HepG2 (cell line): ENCODE measurements around the gene DLST. TPM values are rescaled to one million over a fixed set of nuclear protein-coding genes. Genes with fewer than 3 reads are reported as not detected.

Experiments used
- ARHGAP35 ChIP-seq: sonication (generic); formaldehyde crosslinking; IDR thresholded peaks from 2 replicates; pipeline ENCODE4 v1.9.0; 2022; ENCODE audit warnings: mild to moderate bottlenecking, inconsistent platforms, moderate library complexity, missing genetic modification reagents, borderline replicate concordance
- CBX1 ChIP-seq: IDR thresholded peaks from one replicate; pipeline ENCODE4 v1.6.1; 2016; ENCODE audit warnings: antibody characterized with exemption, low read depth
- CEBPB ChIP-seq: IDR thresholded peaks from 2 replicates; pipeline ENCODE4 v1.6.1; 2011; ENCODE audit warnings: low read depth, low read length, improper control_type of control experiment, borderline replicate concordance
- GPN1 ChIP-seq: sonication (generic); formaldehyde crosslinking; IDR thresholded peaks from 2 replicates; pipeline ENCODE4 v1.5.1; 2020; ENCODE audit warnings: missing genetic modification reagents, borderline replicate concordance
- KLF13 ChIP-seq: sonication (generic); formaldehyde crosslinking; IDR thresholded peaks from 2 replicates; pipeline ENCODE4 v1.4.0; 2020; ENCODE audit warnings: mild to moderate bottlenecking, missing genetic modification reagents
- NBN ChIP-seq: fragments of 450-650 bp; conservative IDR thresholded peaks from 2 replicates; pipeline ENCODE4 v1.6.1; 2017
- NFYB ChIP-seq: sonication (generic); formaldehyde crosslinking; IDR thresholded peaks from 2 replicates; pipeline ENCODE4 v1.4.0; 2020; ENCODE audit warnings: missing genetic modification reagents
- PCBP1 ChIP-seq: fragments of 200-400 bp; formaldehyde crosslinking; IDR thresholded peaks from 2 replicates; pipeline ENCODE4 v1.6.1; 2017; ENCODE audit warnings: mild to moderate bottlenecking, low read depth, low read length, borderline replicate concordance
- PRPF4 ChIP-seq: fragments of 200-400 bp; formaldehyde crosslinking; IDR thresholded peaks from 2 replicates; pipeline ENCODE4 v1.6.1; 2016; ENCODE audit warnings: low read length, low read depth; ENCODE audit not compliant: poor library complexity, severe bottlenecking
- RARG ChIP-seq: sonication (generic); formaldehyde crosslinking; IDR thresholded peaks from 2 replicates; pipeline ENCODE4 v1.4.0; 2020; ENCODE audit warnings: low read depth, mild to moderate bottlenecking, missing genetic modification reagents
- U2AF2 ChIP-seq: fragments of 200-400 bp; formaldehyde crosslinking; IDR thresholded peaks from 2 replicates; pipeline ENCODE4 v1.6.1; 2017; ENCODE audit warnings: low read depth, mild to moderate bottlenecking, low read length
- WIZ ChIP-seq: sonication (generic); formaldehyde crosslinking; IDR thresholded peaks from 2 replicates; pipeline ENCODE4 v1.5.1; 2020; ENCODE audit warnings: mild to moderate bottlenecking, missing genetic modification reagents
- ZBTB8A ChIP-seq: sonication (generic); formaldehyde crosslinking; IDR thresholded peaks from 2 replicates; pipeline ENCODE4 v1.4.0; 2020; ENCODE audit warnings: mild to moderate bottlenecking, low read depth, missing genetic modification reagents, borderline replicate concordance
- ZC3H13 ChIP-seq: sonication (generic); formaldehyde crosslinking; IDR thresholded peaks from 2 replicates; pipeline ENCODE4 v1.8.1; 2023; ENCODE audit warnings: mild to moderate bottlenecking, missing genetic modification reagents, moderate library complexity
- ZFP36L1 ChIP-seq: sonication (generic); formaldehyde crosslinking; IDR thresholded peaks from 2 replicates; pipeline ENCODE4 v1.8.0; 2022; ENCODE audit warnings: mild to moderate bottlenecking, missing genetic modification reagents, moderate library complexity
- ZNF282 ChIP-seq: fragments of 450-650 bp; IDR thresholded peaks from 2 replicates; pipeline ENCODE4 v1.6.1; 2018; ENCODE audit not compliant: partially characterized antibody
- ZNF333 ChIP-seq: sonication (generic); formaldehyde crosslinking; IDR thresholded peaks from 2 replicates; pipeline ENCODE4 v1.4.0; 2020; ENCODE audit warnings: mild to moderate bottlenecking, missing genetic modification reagents, borderline replicate concordance
- ZNF577 ChIP-seq: sonication (generic); formaldehyde crosslinking; IDR thresholded peaks from 2 replicates; pipeline ENCODE4 v1.4.0; 2020; ENCODE audit warnings: mild to moderate bottlenecking, low read depth, missing genetic modification reagents, borderline replicate concordance
- ZNF597 ChIP-seq: sonication (generic); formaldehyde crosslinking; IDR thresholded peaks from 2 replicates; pipeline ENCODE4 v1.5.0; 2020; ENCODE audit warnings: missing genetic modification reagents
- ZNF615 ChIP-seq: sonication (generic); formaldehyde crosslinking; IDR thresholded peaks from 2 replicates; pipeline ENCODE4 v1.5.0; 2020; ENCODE audit warnings: mild to moderate bottlenecking, missing genetic modification reagents, borderline replicate concordance
- ZSCAN30 ChIP-seq: sonication (generic); formaldehyde crosslinking; IDR thresholded peaks from 2 replicates; pipeline ENCODE4 v1.5.0; 2020; ENCODE audit warnings: mild to moderate bottlenecking, missing genetic modification reagents
- polyA plus RNA-seq, 8 experiments: library from polyadenylated mRNA; depleted of rRNA in 3 of 8; stranded (reverse) in 7 of 8; unstranded in 1 of 8; fragments of >200 nt; fragmentation: Illumina TruSeq in 4 of 8; extraction: Trizol in 4 of 8; gene quantifications; 2 replicates each; pipeline versions ENCODE4 v1.2.1 to v1.2.3, GENCODE V29; 2011 to 2016; ENCODE audit warnings: low read depth in 4 of 8, missing spikeins in 1 of 8, mixed read lengths in 1 of 8; ENCODE audit not compliant: insufficient read depth in 1 of 8
- total RNA-seq, 5 experiments: library from RNA; depleted of rRNA; stranded (reverse); fragments of >200 nt; fragmentation: Illumina TruSeq; extraction: Trizol; gene quantifications; 2 replicates each; pipeline ENCODE4 v1.2.3, GENCODE V29; 2016; ENCODE audit warnings: low read depth in 1 of 5
- TF ChIP-seq, protein P1 (sequence below): sonication (generic); formaldehyde crosslinking; IDR thresholded peaks from 2 replicates; pipeline ENCODE4 v1.4.0; 2020; ENCODE audit warnings: mild to moderate bottlenecking, missing genetic modification reagents
- TF ChIP-seq, protein P2 (sequence below): IDR thresholded peaks from 2 replicates; pipeline ENCODE4 v1.6.1; 2018; ENCODE audit warnings: missing genetic modification reagents, mild to moderate bottlenecking, missing compliant biosample characterization
- TF ChIP-seq, protein P3 (sequence below): sonication (generic); formaldehyde crosslinking; IDR thresholded peaks from 2 replicates; pipeline ENCODE4 v1.8.0; 2022; ENCODE audit warnings: missing genetic modification reagents, low read depth, mild to moderate bottlenecking, borderline replicate concordance
- TF ChIP-seq, protein P4 (sequence below): sonication (generic); formaldehyde crosslinking; IDR thresholded peaks from 2 replicates; pipeline ENCODE4 v1.9.0; 2021; ENCODE audit warnings: missing genetic modification reagents, borderline replicate concordance

DLST gene
- total and polyA plus RNA-seq, 2 of the 13 experiments (the other 11 are each of a cell fraction or from before 2014, with no cell fraction given): 56.5 to 94.3 TPM

DNA sequence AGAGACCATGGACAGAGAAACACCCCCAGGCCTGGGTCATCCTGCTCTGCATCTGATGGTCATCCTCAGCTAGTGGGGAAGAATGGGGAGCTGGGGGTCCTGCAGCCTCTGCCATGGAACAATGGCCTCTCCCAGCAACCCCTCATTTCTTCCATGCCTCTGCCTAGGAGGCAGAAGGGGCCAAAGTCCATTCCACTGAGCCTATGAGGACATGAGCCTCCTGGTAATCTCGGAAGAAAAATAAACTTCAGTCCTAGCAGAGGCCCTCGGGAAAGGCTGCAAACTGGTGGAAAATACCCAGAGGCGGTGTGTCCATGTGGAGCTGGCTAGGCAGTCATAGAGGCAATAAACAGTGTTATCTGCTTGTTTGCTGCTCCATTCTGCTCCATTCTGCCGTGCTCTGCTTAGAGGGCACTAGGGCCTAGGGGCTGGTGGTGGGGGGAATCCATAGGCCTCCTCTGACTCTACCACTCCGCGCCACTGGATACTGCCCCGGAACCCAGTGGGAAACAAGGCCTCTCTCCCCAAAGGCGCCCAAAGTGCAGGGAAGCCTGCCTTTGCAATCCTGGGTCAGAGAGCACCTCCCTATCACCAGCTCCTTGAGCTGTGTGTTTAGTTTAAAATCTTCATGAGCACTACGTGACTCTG lies 69.2 kb downstream of the DLST start (continued):
- TF ChIP-seq RARG (CRISPR knock-in tag) (no peak), ZNF282 (no peak), U2AF2 (no peak), ZFP36L1 (CRISPR knock-in tag) (no peak), ARHGAP35 (no peak), ZC3H13 (no peak), ZNF615 (no peak), NFYB (CRISPR knock-in tag) (no peak), GPN1 (CRISPR knock-in tag) (no peak), NBN (no peak), ZNF577 (CRISPR knock-in tag) (no peak), WIZ (CRISPR knock-in tag) (no peak), ZBTB8A (CRISPR knock-in tag) (no peak), ZSCAN30 (no peak), ZNF333 (CRISPR knock-in tag) (no peak), PRPF4 (no peak), CBX1 (no peak), KLF13 (CRISPR knock-in tag) (no peak), ZNF597 (CRISPR knock-in tag) (no peak), PCBP1 (no peak), CEBPB (no peak)
- TF ChIP-seq, protein P1, sequence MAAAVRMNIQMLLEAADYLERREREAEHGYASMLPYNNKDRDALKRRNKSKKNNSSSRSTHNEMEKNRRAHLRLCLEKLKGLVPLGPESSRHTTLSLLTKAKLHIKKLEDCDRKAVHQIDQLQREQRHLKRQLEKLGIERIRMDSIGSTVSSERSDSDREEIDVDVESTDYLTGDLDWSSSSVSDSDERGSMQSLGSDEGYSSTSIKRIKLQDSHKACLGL: no peak
- TF ChIP-seq, protein P2, sequence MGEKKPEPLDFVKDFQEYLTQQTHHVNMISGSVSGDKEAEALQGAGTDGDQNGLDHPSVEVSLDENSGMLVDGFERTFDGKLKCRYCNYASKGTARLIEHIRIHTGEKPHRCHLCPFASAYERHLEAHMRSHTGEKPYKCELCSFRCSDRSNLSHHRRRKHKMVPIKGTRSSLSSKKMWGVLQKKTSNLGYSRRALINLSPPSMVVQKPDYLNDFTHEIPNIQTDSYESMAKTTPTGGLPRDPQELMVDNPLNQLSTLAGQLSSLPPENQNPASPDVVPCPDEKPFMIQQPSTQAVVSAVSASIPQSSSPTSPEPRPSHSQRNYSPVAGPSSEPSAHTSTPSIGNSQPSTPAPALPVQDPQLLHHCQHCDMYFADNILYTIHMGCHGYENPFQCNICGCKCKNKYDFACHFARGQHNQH (CRISPR knock-in tag): 0 out of 2 replicates have a peak, but pooled peaks have one; percentile 25
- TF ChIP-seq, protein P3, sequence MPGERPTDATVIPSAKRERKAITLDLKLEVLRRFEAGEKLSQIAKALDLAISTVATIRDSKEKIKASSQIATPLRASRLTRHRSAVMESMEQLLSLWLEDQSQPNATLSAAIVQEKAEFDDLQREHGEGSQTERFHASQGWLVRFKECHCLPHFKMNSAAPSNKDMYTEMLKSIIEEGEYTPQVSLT: no peak
- TF ChIP-seq, protein P4, sequence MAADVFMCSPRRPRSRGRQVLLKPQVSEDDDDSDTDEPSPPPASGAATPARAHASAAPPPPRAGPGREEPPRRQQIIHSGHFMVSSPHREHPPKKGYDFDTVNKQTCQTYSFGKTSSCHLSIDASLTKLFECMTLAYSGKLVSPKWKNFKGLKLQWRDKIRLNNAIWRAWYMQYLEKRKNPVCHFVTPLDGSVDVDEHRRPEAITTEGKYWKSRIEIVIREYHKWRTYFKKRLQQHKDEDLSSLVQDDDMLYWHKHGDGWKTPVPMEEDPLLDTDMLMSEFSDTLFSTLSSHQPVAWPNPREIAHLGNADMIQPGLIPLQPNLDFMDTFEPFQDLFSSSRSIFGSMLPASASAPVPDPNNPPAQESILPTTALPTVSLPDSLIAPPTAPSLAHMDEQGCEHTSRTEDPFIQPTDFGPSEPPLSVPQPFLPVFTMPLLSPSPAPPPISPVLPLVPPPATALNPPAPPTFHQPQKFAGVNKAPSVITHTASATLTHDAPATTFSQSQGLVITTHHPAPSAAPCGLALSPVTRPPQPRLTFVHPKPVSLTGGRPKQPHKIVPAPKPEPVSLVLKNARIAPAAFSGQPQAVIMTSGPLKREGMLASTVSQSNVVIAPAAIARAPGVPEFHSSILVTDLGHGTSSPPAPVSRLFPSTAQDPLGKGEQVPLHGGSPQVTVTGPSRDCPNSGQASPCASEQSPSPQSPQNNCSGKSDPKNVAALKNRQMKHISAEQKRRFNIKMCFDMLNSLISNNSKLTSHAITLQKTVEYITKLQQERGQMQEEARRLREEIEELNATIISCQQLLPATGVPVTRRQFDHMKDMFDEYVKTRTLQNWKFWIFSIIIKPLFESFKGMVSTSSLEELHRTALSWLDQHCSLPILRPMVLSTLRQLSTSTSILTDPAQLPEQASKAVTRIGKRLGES: no peak
